Measurements from ENCODE around the gene NES.

The NES gene

DNA sequence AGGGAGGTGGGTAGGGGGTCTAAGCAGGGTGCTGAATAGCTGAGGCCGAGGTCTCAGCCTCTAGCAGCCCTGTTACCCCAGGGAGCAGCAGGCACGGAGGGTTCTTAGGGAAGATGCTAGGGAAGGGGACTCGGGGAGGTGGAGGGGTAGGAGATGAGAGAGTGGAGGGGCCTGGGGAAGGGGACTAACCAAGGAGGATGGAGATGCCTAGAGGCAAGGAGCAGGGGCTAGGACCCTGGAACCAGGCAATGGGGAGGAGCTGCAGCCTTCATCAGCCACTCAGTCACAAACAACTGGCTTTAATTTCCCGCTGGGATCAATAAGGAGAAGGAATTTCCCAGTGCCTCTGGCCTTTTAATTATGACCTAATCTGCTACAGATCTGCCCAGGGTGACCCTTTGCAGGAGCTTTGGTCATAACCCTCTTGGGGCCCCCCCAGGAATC lies 31.0 kb upstream of the NES start:
- H2AFZ ChIP-seq (ENCODE audit: low read length), result peak overlapping the region; percentile 91
- peak overlapping the region in 1 of 2 donors; percentile 63 for H3K4me3 ChIP-seq (ENCODE audit: low read length in 2 of 2)
- no peak overlapping the region for H3K14ac ChIP-seq (ENCODE audit: low read length)
- no peak overlapping the region for H2BK15ac ChIP-seq (ENCODE audit: low read length)
- H3K4ac ChIP-seq (ENCODE audit: low read length), result peak overlapping the region; percentile 47
- H3K23ac ChIP-seq (ENCODE audit: low read depth, low read length, poor library complexity), result no peak overlapping the region
- no peak overlapping the region for H4K91ac ChIP-seq (ENCODE audit: low read depth, low read length, poor library complexity)
- peak overlapping the region; percentile 81 for H3K9ac ChIP-seq (ENCODE audit: low read depth, low read length, poor library complexity)
- WGBS, 2 donors (ENCODE audit: extremely low coverage in 2 of 2, insufficient read length in 2 of 2, insufficient replicate concordance in 1 of 2), result no CpG with 5 or more reads among the region's 4 CpGs
- H3K4me1 ChIP-seq (ENCODE audit: control insufficient read depth in 2 of 2, insufficient read depth in 1 of 2, low read depth in 1 of 2, low read length in 2 of 2), result peaks cover 56 to 68% of the 10 kb centered on the region in 2 donors
- peak overlapping the region; percentile 91 for H2BK120ac ChIP-seq (ENCODE audit: low read depth, low read length)
- no peaks in the 10 kb centered on the region for H3K27me3 ChIP-seq (ENCODE audit: control insufficient read depth in 3 of 3, insufficient read depth in 3 of 3, low read depth in 1 of 3, low read length in 3 of 3)
- peak overlapping the region; percentile 95 for H2BK12ac ChIP-seq (ENCODE audit: low read length)
- peak overlapping the region; percentile 92 for H3K27ac ChIP-seq (replicated peaks; ENCODE audit: low read length)
- H3K36me3 ChIP-seq (replicated peaks in 1 of 2; ENCODE audit: control insufficient read depth in 2 of 2, insufficient read depth in 2 of 2, low read length in 2 of 2), result no peaks in the 10 kb centered on the region
- H3K4me2 ChIP-seq (ENCODE audit: insufficient read depth, low read length, poor library complexity, severe bottlenecking), result peak overlapping the region; percentile 53
- peaks cover 5% of the 10 kb centered on the region for H3K79me1 ChIP-seq (ENCODE audit: low read depth, low read length)
- peak overlapping the region; percentile 87 for H2BK5ac ChIP-seq (ENCODE audit: low read length)
- H3K18ac ChIP-seq (ENCODE audit: low read length), result peak overlapping the region; percentile 98
- H3K9me3 ChIP-seq (replicated peaks in 1 of 2; ENCODE audit: control insufficient read depth in 2 of 2, insufficient read depth in 1 of 2, low read depth in 1 of 2, low read length in 2 of 2), result no peaks in the 10 kb centered on the region
- no peak for DNase-seq (ENCODE audit: low spot score)
- no peak overlapping the region for H4K8ac ChIP-seq (ENCODE audit: low read depth, low read length)
- peak overlapping the region; percentile 49 for H2AK5ac ChIP-seq (ENCODE audit: low read depth, low read length)

DNA sequence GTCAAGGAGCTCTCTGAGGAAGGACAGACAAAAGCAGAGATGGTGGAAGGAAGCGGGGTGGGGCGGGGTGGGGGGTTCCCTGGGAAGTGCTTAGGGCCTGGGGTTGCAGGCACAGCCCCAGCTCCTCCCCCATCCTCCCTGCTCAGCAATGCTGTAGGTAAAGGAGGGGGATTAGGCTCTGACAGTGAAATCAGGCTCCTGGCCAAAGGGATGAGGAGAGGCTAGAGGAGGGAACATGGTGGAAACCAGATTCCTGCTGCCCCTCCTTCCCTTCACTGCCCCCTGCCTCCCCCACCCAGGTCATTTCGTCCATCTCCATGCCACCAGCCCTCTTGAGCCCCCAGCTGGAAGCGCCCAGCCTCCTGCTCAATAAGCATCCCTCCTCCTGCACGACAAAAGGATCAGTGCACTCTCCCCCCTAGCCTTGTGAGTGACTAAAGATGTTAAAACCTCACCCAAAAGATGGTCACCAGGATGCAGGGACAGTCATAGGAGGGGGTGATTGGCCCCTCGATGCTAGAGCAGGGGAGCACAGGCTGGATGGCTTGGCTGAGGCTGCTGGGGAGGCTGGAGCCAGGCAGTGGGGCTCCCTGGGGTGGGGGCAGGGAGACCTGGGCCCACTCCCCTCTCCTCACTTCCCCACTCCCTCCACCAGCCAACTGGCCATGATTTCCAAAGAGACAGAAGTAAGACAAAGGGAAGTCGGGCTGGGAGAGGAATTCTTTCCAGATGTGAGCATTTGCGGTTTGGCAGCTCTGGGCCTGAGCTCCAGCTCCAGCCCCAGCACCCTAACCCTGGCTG lies 30.4 kb upstream of the NES start:
- Histone ChIP-seq H2BK120ac (ENCODE audit: low read depth, low read length) (peak overlapping the region; percentile 93), H3K27ac (replicated peaks; ENCODE audit: low read length) (peak overlapping the region; percentile 92), H3K4me3 (ENCODE audit: low read length in 2 of 2) (peak overlapping the region in 1 of 2 donors; percentile 63), H2AK5ac (ENCODE audit: low read depth, low read length) (peak overlapping the region; percentile 49), H3K27me3 (ENCODE audit: control insufficient read depth in 3 of 3, insufficient read depth in 3 of 3, low read depth in 1 of 3, low read length in 3 of 3) (no peaks in the 10 kb centered on the region), H3K18ac (ENCODE audit: low read length) (peak overlapping the region; percentile 99), H3K23ac (ENCODE audit: low read depth, low read length, poor library complexity) (peak overlapping the region; percentile 8), H3K14ac (ENCODE audit: low read length) (peak overlapping the region; percentile 72), H3K4ac (ENCODE audit: low read length) (peak overlapping the region; percentile 47), H4K8ac (ENCODE audit: low read depth, low read length) (peak overlapping the region; percentile 4), H3K9ac (ENCODE audit: low read depth, low read length, poor library complexity) (peak overlapping the region; percentile 81), H3K4me1 (ENCODE audit: control insufficient read depth in 2 of 2, insufficient read depth in 1 of 2, low read depth in 1 of 2, low read length in 2 of 2) (peaks cover 58 to 69% of the 10 kb centered on the region in 2 donors), H3K79me1 (ENCODE audit: low read depth, low read length) (peaks cover 6% of the 10 kb centered on the region), H2BK5ac (ENCODE audit: low read length) (peak overlapping the region; percentile 90), H3K4me2 (ENCODE audit: insufficient read depth, low read length, poor library complexity, severe bottlenecking) (peak overlapping the region; percentile 53), H2BK15ac (ENCODE audit: low read length) (peak overlapping the region; percentile 2), H2AFZ (ENCODE audit: low read length) (peak overlapping the region; percentile 91), H3K36me3 (replicated peaks in 1 of 2; ENCODE audit: control insufficient read depth in 2 of 2, insufficient read depth in 2 of 2, low read length in 2 of 2) (no peaks in the 10 kb centered on the region), H4K91ac (ENCODE audit: low read depth, low read length, poor library complexity) (no peak overlapping the region), H2BK12ac (ENCODE audit: low read length) (peak overlapping the region; percentile 95), H3K9me3 (replicated peaks in 1 of 2; ENCODE audit: control insufficient read depth in 2 of 2, insufficient read depth in 1 of 2, low read depth in 1 of 2, low read length in 2 of 2) (no peaks in the 10 kb centered on the region)
- WGBS, 2 donors (ENCODE audit: extremely low coverage in 2 of 2, insufficient read length in 2 of 2, insufficient replicate concordance in 1 of 2), result no CpG with 5 or more reads among the region's 8 CpGs
- no peak for DNase-seq (ENCODE audit: low spot score)

DNA sequence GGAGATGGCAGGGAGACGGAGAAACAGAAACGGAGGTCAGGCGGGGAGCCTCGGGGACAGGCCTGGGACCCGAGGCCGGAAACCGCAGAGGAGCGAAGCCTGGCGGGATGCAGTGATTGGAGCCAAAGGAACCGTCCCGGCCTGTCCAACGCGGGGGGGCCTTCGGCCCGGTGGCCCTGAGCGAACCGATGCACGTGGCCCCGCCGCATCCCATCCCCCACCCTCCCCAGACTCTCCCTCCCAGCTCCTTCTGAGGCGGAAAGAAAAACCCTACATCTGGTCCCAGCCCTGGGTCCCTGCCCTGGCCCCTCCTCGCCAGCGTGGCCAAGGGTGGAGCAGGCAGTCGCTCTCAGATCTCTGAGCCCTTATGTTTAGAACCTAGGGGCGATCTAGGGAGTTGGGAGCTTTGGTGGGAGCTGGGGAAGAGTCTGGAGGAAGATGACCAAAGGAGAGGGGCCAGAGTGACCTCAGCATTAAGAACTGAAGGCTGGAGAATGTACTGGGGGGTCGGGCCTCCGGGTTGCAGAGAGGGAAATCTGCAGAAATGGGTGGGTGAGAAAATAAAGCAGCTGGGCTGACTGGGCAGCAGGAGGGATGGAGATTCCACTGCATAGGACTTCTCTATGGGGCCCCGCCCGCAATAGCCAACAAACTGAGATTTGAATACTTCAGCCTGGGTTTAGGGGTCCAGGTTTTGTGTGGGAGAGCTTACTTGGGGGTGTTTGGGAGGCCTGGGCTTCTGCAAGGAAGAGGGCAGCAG lies 29.6 kb upstream of the NES start:
- peak overlapping the region; percentile 93 for H2BK120ac ChIP-seq (ENCODE audit: low read depth, low read length)
- H3K9me3 ChIP-seq (replicated peaks in 1 of 2; ENCODE audit: control insufficient read depth in 2 of 2, insufficient read depth in 1 of 2, low read depth in 1 of 2, low read length in 2 of 2), result no peaks in the 10 kb centered on the region
- no CpG with 5 or more reads among the region's 29 CpGs for WGBS, 2 donors (ENCODE audit: extremely low coverage in 2 of 2, insufficient read length in 2 of 2, insufficient replicate concordance in 1 of 2)
- peak overlapping the region; percentile 90 for H2BK5ac ChIP-seq (ENCODE audit: low read length)
- H3K79me1 ChIP-seq (ENCODE audit: low read depth, low read length), result peaks cover 6% of the 10 kb centered on the region
- H2AFZ ChIP-seq (ENCODE audit: low read length), result peak overlapping the region; percentile 91
- H3K4ac ChIP-seq (ENCODE audit: low read length), result peak overlapping the region; percentile 19
- peak overlapping the region; percentile 87 for H2AK5ac ChIP-seq (ENCODE audit: low read depth, low read length)
- no peak overlapping the region for H4K8ac ChIP-seq (ENCODE audit: low read depth, low read length)
- no peaks in the 10 kb centered on the region for H3K27me3 ChIP-seq (ENCODE audit: control insufficient read depth in 3 of 3, insufficient read depth in 3 of 3, low read depth in 1 of 3, low read length in 3 of 3)
- peak overlapping the region; percentile 93 for H3K4me2 ChIP-seq (ENCODE audit: insufficient read depth, low read length, poor library complexity, severe bottlenecking)
- H3K9ac ChIP-seq (ENCODE audit: low read depth, low read length, poor library complexity), result peak overlapping the region; percentile 81
- H3K4me3 ChIP-seq (ENCODE audit: low read length in 2 of 2), result peak overlapping the region; percentile 63 to 72
- peak overlapping the region; percentile 98 for H4K91ac ChIP-seq (ENCODE audit: low read depth, low read length, poor library complexity)
- H3K27ac ChIP-seq (replicated peaks; ENCODE audit: low read length), result peak overlapping the region; percentile 92
- H3K36me3 ChIP-seq (replicated peaks in 1 of 2; ENCODE audit: control insufficient read depth in 2 of 2, insufficient read depth in 2 of 2, low read length in 2 of 2), result no peaks in the 10 kb centered on the region
- H3K14ac ChIP-seq (ENCODE audit: low read length), result peak overlapping the region; percentile 73
- peak overlapping the region; percentile 61 for H3K23ac ChIP-seq (ENCODE audit: low read depth, low read length, poor library complexity)
- peak overlapping the region; percentile 99 for H3K18ac ChIP-seq (ENCODE audit: low read length)
- peaks cover 58 to 66% of the 10 kb centered on the region in 2 donors for H3K4me1 ChIP-seq (ENCODE audit: control insufficient read depth in 2 of 2, insufficient read depth in 1 of 2, low read depth in 1 of 2, low read length in 2 of 2)
- H2BK15ac ChIP-seq (ENCODE audit: low read length), result peak overlapping the region; percentile 2
- H2BK12ac ChIP-seq (ENCODE audit: low read length), result peak overlapping the region; percentile 41
- peak; percentile 78 for DNase-seq (ENCODE audit: low spot score)

Measured in neuronal stem cell (in vitro differentiated cells).